Measurements from ENCODE around the gene DUOXA1.
"Not testable (repeated sequence)": the region's sequence is repeated elsewhere in the genome, so short reads cannot be mapped to it uniquely, and the experiment has no call there.

GRCh38 chr15:45082412-45082811 lies 47.3 kb downstream of the DUOXA1 start:
- TF ChIP-seq POLR2A (IDR thresholded peaks at IDR 0.05; ENCODE audit: extremely low read depth, insufficient read length); CTCF (IDR thresholded peaks at IDR 0.05; ENCODE audit: low read depth, low read length): not testable (repeated sequence)

Measured in NB4 (cell line).